Ureter (tissue), 1 donor: Measurements from ENCODE around the gene CELA3A. TPM values are rescaled to one million over a fixed set of nuclear protein-coding genes. Genes with fewer than 3 reads are reported as not detected.
A peak's percentile ranks its signal among the peaks of the same experiment; 100 is the strongest.
"Not testable (repeated sequence)": the region's sequence is repeated elsewhere in the genome, so short reads cannot be mapped to it uniquely, and the experiment has no call there.

Experiments used
- DNase-seq: peaks from one replicate; pipeline ENCODE4 v3.0.0-alpha.2; 2020; ENCODE audit warnings: low spot score
- total RNA-seq: library from RNA; stranded (reverse); gene quantifications from one replicate; pipeline ENCODE4 v1.2.4, GENCODE V29; 2023
- donor health status: DM: yes; HTN: yes; CAD: no.

Gene CELA3A
- not detected for total RNA-seq

- DNase-seq = no peak
Observed at GRCh38 chr1:22001409-22001808, at the start of gene CELA3A. CELA3A (plus strand) TSS chr1:22001657; CDS start chr1:22001675, 18 bp downstream.

GRCh38 chr1:21952786-21953520, 48.5 kb upstream of the CELA3A start:
- no peak for DNase-seq

GRCh38 chr1:21955058-21955457, 46.4 kb upstream of the CELA3A start:
- no peak for DNase-seq

- DNase-seq = no peak
Observed at GRCh38 chr1:21955501-21956281, 45.8 kb upstream of the CELA3A start.

- peak; percentile 83 for DNase-seq
Observed at GRCh38 chr1:21956720-21957552, 44.5 kb upstream of the CELA3A start.

GRCh38 chr1:21961337-21961736, 40.1 kb upstream of the CELA3A start:
- no peak for DNase-seq

- DNase-seq = no peak
Observed at GRCh38 chr1:21961799-21962198, 39.7 kb upstream of the CELA3A start.

GRCh38 chr1:21963477-21964217, 37.8 kb upstream of the CELA3A start:
- peak; percentile 87 for DNase-seq

- DNase-seq = no peak
Observed at GRCh38 chr1:21966247-21967000, 35.0 kb upstream of the CELA3A start.

GRCh38 chr1:21967216-21967615, 34.2 kb upstream of the CELA3A start:
- not testable (repeated sequence) for DNase-seq

- not testable (repeated sequence) for DNase-seq
Observed at GRCh38 chr1:21969066-21969465, 32.4 kb upstream of the CELA3A start.

- not testable (repeated sequence) for DNase-seq
Observed at GRCh38 chr1:21970523-21970922, 30.9 kb upstream of the CELA3A start.

GRCh38 chr1:21972973-21973441, 28.4 kb upstream of the CELA3A start:
- not testable (repeated sequence) for DNase-seq

- DNase-seq = not testable (repeated sequence)
Observed at GRCh38 chr1:21973948-21974347, 27.5 kb upstream of the CELA3A start.

- DNase-seq = peak; percentile 68
Observed at GRCh38 chr1:21974699-21975098, 26.8 kb upstream of the CELA3A start.

GRCh38 chr1:21975296-21975695, 26.2 kb upstream of the CELA3A start:
- not testable (repeated sequence) for DNase-seq

- DNase-seq = not testable (repeated sequence)
Observed at GRCh38 chr1:21976703-21977239, 24.7 kb upstream of the CELA3A start, which contains the start of gene CELA3B. CELA3B (plus strand) TSS chr1:21977022; CDS start chr1:21977040, 18 bp downstream.

GRCh38 chr1:21978209-21978608, 23.2 kb upstream of the CELA3A start:
- not testable (repeated sequence) for DNase-seq

- DNase-seq = not testable (repeated sequence)
Observed at GRCh38 chr1:21980515-21981220, 20.8 kb upstream of the CELA3A start.
